ENCODE measurements around the gene ITGA7. TPM values are rescaled to one million over a fixed set of nuclear protein-coding genes. Genes with fewer than 3 reads are reported as not detected.

The ITGA7 gene, protein sequence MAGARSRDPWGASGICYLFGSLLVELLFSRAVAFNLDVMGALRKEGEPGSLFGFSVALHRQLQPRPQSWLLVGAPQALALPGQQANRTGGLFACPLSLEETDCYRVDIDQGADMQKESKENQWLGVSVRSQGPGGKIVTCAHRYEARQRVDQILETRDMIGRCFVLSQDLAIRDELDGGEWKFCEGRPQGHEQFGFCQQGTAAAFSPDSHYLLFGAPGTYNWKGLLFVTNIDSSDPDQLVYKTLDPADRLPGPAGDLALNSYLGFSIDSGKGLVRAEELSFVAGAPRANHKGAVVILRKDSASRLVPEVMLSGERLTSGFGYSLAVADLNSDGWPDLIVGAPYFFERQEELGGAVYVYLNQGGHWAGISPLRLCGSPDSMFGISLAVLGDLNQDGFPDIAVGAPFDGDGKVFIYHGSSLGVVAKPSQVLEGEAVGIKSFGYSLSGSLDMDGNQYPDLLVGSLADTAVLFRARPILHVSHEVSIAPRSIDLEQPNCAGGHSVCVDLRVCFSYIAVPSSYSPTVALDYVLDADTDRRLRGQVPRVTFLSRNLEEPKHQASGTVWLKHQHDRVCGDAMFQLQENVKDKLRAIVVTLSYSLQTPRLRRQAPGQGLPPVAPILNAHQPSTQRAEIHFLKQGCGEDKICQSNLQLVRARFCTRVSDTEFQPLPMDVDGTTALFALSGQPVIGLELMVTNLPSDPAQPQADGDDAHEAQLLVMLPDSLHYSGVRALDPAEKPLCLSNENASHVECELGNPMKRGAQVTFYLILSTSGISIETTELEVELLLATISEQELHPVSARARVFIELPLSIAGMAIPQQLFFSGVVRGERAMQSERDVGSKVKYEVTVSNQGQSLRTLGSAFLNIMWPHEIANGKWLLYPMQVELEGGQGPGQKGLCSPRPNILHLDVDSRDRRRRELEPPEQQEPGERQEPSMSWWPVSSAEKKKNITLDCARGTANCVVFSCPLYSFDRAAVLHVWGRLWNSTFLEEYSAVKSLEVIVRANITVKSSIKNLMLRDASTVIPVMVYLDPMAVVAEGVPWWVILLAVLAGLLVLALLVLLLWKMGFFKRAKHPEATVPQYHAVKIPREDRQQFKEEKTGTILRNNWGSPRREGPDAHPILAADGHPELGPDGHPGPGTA
- 87.4 TPM for total RNA-seq

DNA sequence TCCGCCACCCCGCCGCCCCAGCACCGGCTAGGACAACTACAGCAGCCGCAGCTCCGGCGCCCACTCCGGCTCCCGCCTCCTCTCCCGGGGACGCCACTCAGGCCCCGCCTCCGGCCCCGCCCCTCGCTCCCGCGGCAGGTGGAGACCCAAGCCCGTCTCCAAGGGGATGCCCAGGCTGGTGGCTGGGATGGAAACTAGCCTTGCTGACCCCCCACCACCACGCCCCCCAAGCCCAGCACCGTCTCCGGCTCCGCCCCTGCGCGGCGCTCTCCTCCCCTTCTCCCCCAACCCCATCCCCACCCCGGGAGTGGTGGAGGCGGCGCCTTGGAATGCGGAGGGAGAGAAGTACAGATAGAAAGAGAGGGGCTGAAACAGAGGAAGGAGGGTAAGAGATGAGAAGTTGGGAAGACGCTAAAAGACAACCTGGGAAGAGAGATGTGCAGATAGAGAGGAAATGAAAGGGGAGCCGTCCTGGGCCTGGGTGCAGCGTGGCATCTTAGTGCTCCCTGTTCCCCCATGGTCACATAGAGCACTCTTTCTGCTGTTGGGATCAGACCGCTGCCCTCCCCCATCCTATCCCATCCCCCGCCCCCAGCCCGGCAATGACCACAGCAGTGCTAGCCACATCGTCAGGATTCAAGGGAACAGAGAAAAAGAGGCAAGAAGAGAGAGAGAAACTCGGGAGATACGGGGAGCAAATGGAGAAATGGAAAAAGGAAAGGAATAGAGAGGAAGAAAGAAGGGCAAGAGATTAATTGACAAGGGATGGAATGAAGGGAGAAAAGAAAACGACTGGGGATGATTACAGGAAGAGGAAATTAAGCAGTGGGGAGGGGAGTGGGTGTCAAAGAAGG lies at the start of gene ITGA7:
TSS of gene ITGA7 (minus strand) at position 64 of the 854 bp plus-strand sequence. CDS start 222 bp downstream, outside the sequence.
- peak; percentile 12 for DNase-seq

DNA sequence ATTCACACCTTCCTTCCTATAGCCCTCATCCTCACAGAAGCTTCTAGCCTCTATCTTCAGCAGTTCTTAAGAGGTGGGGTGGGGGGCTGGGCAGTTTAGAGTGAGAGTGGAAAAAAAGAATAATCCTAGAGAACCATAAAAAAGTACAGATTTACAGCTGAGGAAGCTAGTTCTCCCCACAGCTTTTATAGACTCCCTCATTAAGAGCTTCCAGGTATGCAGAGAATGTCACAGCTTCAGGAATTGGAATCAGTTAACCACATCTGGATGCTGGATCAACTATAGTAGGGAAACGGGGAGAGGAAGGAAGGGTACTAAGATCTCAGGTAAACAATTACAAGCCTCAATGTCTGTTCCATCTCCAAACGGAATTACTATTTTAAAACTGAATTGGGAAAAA lies 47.5 kb upstream of the ITGA7 start:
- no peak for DNase-seq

DNA sequence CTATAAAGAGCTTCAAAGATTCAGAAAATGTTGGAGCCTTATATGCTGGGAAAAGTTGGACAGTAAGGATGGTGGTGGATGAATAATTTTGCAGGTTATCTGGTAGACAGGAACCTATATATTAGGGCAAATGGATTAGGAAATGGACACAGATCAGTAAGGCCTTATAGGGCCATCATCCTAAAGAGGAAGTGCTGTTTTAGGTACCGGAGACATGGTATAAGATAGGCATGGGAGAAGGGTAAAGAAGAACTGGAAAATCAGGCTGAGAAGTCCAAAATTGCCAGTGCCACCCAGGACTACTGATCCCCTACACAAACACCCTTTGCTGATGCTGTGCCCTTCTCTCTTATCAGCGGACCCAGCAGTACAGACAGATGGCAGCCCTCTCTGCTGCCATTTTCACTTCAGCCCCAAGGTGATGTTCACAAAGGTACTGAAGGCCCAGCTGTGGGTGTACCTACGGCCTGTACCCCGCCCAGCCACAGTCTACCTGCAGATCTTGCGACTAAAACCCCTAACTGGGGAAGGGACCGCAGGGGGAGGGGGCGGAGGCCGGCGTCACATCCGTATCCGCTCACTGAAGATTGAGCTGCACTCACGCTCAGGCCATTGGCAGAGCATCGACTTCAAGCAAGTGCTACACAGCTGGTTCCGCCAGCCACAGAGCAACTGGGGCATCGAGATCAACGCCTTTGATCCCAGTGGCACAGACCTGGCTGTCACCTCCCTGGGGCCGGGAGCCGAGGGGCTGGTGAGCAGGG lies 40.7 kb upstream of the ITGA7 start:
- DNase-seq, result no peak

DNA sequence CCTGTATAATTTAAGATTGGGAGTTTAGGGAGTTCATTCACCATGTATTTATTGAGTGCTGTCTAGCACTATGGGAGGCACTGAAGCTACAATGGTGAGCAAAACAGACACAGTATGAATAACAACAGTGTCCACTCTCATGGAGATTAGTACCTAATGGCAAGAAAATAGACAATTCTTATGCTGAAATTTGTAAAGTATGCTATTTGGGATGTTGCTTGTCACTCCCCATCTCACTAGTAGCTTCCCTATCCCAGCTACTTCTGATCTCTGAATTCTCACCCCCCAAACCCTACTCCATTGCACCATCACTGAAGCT lies 39.2 kb upstream of the ITGA7 start:
- no peak for DNase-seq

DNA sequence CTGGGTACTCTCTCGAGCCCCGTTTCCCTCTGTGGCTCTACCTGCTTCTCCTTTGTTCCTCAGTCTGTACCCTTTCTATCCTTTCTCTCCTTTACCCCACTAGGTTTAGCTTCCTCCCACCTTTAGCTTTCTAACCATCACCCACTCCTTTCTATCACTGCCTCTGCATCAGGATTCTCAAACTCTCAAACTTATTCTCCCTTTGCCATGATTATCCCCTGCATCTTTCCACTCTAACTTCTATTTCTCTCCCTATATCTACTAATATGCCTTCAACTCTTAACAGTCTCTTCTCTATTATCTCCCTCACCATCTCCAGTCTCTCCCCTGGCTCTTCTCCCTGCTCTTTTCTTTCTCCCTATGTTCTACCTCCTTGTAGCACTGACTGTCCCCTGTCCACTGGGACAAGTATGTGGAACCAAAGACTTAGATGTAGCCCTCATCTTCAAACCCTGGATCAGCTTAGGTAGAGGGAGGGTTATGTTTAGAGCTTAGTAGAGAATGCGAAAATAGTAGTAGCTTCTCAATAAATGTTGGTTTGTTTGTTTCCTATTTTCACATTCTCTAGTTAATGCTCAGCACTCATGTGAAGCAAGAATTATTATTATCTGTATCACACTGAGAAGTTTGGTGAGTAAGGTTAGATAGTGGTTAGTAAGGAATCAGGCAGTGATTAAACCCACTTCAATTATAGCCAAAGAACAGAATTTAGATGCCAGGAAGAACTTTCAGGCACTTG lies 38.6 kb upstream of the ITGA7 start:
- no peak for DNase-seq

DNA sequence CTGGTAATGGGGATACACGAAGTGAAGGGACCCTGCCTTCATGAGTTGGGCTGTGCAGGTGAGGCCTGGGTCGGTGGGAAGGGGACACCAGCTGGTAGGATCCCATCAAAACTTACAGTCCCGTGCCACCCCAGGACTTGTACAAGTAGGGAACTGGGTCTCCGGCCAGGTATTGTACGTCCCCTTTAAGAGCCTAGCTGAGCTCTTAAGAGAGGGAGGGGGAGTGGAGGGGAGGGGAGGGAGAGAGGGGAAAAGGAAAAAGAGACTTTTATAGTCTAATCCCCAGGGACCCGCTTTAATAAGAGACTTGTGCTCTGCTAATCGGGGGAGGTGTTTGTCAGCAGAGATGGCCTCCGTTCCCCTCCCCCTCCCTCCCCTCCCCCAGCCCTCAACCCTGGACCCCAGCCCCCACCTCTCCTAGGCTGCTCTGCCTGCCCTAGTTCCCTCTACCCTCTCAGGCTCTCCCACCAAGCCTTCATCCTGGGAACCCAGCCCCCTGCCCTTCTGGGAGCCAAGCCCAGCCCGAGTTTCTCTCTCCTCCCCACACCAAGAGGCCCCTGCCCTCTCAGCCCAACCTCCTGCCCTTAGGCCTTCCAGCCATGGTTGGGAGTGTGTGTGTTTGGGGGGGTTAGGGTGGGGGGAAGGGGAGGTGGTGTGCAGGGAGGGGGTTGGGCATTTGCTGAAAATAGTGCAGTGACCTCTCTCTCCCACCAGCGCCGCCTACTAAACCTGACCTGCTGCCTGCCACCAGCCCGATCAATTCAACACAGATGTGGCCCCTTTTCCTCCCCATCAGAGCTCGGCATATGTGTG lies 37.9 kb upstream of the ITGA7 start:
- DNase-seq, result peak; percentile 67

DNA sequence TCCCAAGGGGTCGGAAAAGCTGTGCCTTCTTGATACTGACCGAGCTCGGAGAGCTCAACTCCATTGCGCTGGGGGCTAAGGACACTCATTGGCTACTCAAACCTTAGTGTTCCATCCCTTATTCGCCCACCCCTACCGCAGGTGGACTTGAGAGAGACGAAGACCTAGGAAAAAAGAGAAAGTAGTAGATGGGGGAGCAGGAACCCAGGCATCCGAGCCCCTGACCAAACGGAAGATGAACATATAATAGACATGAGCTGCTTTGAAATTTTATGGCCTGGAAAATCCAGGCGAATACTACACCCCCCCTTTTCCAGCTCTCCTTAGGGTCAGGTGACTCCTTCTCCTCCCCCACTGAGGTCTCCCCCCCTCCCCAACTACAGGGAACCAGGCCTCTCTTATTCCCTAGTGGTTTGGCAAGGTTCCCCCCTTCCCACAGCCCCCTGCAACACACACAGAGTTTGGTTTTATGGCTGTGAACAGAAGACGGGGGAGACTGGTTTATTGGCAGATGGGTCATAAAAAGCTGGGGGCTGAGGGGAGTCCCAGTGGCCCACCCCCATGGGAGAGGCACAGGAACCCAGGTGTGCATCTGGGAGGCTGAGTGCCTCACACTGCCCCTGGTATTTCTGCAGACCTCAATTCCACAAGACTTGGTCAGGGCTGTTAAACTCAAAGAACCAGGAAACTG lies 36.8 kb upstream of the ITGA7 start:
- DNase-seq, result no peak

DNA sequence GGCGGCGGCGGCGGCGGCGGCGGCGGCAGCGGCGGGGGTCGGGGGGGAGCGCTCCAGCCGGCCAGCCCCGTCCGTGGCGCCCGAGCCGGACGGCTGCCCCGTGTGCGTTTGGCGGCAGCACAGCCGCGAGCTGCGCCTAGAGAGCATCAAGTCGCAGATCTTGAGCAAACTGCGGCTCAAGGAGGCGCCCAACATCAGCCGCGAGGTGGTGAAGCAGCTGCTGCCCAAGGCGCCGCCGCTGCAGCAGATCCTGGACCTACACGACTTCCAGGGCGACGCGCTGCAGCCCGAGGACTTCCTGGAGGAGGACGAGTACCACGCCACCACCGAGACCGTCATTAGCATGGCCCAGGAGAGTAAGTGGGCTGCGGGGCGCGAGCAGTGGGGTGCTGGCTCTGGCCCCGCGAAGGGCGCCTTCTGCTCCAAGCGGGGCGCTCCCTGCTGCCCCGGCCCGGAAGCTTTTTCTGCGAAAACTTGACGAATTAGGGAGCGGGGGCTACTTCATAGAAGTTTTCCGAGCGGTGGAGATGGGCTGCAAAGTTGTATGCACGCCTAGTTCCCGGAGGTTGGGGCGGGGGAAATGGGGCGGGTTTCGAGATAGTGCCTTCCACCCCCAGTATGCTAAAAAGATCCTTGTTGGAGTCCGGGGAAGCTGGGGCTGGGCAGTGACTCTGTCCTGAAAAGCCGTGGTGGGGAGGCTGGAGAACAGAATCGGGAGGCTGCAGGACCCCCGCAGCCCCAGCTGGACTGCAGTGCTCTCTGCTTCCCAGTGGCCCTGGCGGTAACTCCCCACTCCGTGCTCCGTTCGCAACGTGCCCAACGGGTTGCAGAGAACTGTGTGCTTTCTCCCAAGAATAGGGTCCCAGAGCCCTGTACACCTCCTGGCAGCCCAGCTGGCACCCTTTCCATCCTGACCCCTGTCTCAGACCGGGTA lies 36.0 kb upstream of the ITGA7 start:
- peak; percentile 37 for DNase-seq

DNA sequence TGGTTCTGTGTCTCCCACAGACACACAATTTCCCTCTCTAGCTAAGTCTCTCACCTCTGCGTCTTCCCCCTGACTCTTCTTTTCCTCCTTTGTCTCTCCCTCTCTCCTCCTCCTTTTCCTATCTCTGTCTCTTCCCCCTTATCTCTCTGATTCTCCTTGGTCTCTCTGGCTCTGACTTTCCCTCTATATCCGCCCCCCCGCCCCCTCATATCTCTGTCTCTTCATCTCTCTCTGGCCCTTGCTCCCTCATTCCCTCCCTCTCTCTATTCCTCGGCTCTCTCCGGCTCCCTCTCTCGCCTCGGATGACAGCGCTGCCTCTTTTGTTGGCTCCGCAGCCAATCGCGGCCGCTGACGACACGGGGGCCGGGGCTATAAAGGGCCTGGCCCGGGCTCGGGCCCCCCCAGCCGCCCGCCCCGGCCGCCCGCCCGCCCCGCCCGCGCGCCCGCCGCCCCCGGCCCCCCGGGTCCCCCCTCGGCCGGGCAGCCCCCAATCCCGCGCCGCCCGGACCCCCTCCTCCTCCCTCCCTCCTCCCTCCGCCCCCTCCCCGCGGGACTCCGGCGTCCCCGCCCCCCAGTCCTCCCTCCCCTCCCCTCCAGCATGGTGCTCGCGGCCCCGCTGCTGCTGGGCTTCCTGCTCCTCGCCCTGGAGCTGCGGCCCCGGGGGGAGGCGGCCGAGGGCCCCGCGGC lies 35.2 kb upstream of the ITGA7 start, which contains the start of gene GDF11:
TSS of gene GDF11 (plus strand) at position 404 of the 687 bp plus-strand sequence. CDS start at position 599, 195 bp downstream.
- DNase-seq, result peak; percentile 76

DNA sequence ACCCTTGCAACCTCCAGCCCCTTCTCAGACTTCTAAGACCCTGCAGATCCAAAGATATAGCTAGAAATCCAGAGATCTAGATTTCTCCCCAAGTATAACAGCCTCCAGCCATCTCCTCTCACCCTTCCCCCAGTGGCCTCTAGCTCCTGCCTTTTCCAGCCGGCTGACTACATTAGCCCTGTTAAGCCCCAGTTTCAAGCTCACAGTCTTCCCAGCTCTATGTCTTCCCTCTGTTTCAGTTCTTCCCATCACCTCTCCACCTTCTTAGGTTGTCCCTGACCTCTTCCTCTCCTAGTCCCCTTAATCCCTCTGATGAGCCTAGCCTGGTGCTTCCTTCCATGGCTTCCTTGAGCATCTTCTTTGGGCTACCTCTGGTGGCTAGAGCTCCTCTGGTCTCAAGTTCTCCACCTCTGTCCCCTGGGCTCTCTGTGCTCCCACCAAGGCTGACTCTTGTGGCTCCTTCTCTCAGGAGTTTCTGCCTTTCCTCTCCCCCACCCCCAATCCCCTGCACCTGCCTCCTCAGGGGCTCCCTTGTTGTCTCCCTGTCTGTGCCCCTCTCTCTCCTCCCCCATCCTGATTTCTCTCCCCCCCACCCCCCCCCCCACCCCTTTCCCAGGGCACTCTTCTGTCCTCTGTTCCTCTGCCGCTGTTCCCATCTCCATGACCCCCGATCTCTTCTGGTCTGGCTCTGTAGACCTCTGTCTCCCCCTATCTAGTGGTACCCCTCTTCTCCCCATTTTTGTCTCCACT lies 34.4 kb upstream of the ITGA7 start:
- no peak for DNase-seq

DNA sequence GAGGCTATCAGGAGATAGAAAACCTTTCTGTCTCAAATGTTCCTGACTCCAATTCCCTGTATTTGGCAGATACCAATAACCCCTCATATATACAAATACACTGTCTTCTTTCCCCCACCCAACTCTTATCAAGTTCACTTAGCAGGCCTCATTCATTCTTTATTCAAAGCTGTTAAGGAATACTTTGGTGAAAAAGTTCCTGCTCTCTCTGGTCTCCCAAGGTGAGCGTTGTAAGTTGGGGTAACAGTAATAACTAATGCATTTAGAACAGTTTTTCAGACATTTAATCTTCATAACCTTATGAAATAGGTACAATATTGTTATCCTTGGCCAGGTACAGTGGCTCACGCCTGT lies 31.3 kb upstream of the ITGA7 start:
- no peak for DNase-seq

DNA sequence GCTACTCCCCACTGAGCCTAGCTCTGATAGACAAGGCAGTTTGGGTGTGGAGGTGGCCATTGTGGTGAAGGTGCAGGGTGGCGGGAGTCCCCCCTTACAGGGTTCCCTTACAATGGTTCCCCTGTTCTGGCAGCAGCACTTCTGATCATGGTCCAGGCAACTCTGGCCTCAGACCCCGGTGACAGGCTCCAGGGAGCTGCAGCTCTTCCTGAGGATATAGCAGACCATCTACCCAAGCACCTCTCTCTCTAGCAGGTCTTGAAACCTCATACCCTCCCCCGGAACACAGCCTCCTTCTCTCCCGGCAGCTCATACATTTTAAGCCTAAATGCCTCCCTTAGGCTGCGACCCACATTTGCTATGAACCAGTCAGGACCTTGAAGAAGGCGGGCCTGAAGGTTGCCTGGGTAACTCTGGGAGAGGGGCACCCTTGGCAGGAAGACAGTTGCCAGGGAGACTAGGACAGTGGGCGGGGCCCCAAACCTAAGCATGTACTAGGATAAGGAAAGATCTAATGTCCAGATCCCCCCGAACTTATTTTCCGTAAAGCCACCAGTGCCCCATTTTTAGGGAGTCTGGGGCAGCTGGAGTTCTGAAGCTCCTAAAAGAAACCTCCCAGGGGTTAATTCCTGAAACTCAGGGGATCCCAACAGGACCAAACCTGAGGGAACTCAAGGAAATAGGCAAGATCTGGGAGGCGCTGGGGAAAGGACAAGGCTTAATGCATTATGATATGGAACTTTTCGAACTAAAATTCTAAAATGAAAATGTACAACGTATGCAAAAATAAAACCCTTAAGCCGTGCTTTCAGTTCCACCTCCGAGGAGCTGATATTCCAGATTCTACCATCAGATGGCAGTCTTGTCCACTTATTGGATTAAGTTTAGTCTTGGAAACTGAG lies 30.7 kb upstream of the ITGA7 start:
- DNase-seq, result peak; percentile 93

DNA sequence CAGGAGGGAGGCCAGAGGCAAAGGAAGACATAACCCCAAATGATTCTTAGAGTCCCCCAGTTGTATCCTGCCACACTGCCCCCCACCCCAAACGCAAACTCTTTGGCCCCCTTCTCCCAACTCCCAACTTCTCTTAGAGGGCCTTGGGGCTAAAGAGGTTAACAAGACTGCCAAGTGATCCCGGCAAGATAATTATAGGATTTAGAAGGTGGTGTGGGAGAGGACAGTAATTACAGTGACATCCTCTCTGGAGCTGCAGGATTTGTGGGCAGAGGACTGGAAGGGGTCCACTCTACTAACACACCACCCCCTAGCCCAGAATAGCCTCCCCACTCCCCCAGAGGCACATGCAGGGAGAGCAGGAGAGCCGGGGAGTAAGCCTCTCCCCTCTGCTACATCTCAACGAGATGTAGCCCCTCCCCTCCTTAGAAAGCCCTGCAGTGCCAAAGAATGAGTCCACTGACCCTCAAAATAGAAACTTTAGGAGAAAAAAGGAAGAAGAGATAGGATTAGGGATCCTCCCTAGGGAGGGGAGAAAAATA lies 29.9 kb upstream of the ITGA7 start:
- DNase-seq, result peak; percentile 47

DNA sequence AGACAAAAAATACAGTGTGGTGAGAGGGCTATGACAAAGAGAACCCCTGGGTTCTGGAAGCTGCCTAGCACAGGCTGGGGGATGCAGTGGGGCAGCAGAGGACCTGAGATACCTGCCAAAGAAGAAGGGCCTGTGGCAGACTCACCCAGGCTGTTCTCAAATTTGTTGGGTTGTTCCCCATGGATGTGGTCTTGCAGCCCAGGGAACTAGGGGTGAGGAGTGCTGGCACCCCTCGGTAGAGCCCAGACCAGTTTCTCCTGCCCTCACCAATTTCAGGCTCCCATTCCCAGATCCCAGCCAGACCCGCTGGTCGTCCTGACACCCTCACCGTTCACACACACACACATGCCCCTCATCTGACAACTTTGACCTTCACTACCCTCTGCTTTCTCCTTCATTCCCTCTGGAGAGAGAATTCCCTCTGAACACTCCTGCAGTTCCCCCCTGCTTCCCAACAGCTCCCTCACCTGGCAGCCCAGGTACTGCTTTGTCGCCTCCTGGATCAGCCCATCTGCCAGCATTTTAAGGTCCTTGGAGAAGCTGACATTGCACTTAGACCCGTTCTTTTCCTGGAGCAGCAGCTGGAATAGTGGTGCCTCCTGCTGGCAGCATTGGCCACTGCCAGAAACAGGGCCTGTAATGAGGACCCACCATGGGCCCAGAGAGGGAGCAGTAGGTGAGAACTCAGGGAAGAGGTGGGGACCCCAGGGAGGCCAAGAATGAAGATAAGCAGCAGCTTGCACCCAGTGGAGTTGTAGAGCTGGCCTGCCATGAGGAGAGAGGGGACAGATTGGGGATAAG lies 29.3 kb upstream of the ITGA7 start:
- DNase-seq, result peak; percentile 40
